Osteocyte (in vitro differentiated cells): ENCODE results near the gene AP3D1. TPM values are rescaled to one million over a fixed set of nuclear protein-coding genes. Genes with fewer than 3 reads are reported as not detected.

ENCODE experiments used
- DNase-seq: peaks from one replicate; pipeline ENCODE4 v3.0.0; 2021; ENCODE audit warnings: mixed read lengths; ENCODE audit not compliant: unreplicated experiment; ENCODE audit errors: extremely low spot score
- H3K27ac Mint-ChIP-seq: one replicate; pipeline ENCODE4 v1.8.0; 2021; ENCODE audit warnings: mild to moderate bottlenecking, mixed read lengths; ENCODE audit not compliant: unreplicated experiment
- H3K27me3 Mint-ChIP-seq: one replicate; pipeline ENCODE4 v1.8.0; 2021; ENCODE audit warnings: mixed read lengths; ENCODE audit not compliant: unreplicated experiment
- H3K36me3 Mint-ChIP-seq: one replicate; pipeline ENCODE4 v1.8.0; 2021; ENCODE audit warnings: mixed read lengths; ENCODE audit not compliant: unreplicated experiment
- H3K4me1 Mint-ChIP-seq: one replicate; pipeline ENCODE4 v1.8.0; 2021; ENCODE audit warnings: mixed read lengths; ENCODE audit not compliant: unreplicated experiment
- H3K4me3 Mint-ChIP-seq: one replicate; pipeline ENCODE4 v1.8.0; 2021; ENCODE audit warnings: mild to moderate bottlenecking, moderate library complexity, mixed read lengths; ENCODE audit not compliant: unreplicated experiment
- H3K9me3 Mint-ChIP-seq: one replicate; pipeline ENCODE4 v1.8.0; 2021; ENCODE audit warnings: mixed read lengths; ENCODE audit not compliant: unreplicated experiment
- total RNA-seq: library from RNA; stranded (reverse); gene quantifications from 2 replicates; pipeline ENCODE4 v1.2.1, GENCODE V29; 2021
- TF ChIP-seq, protein P1 (sequence below): fragments of 200-600 bp; sonication (generic); IDR thresholded peaks from 2 replicates; pipeline ENCODE4 v1.5.0; 2021; ENCODE audit warnings: antibody characterized with exemption, mild to moderate bottlenecking, moderate library complexity

The AP3D1 gene
- total RNA-seq, 1 donor from 2014 or later, result 139 TPM

- Mint-ChIP-seq H3K9me3 (no peaks in the 10 kb centered on the region), H3K27ac (no peak overlapping the region), H3K27me3 (no peaks in the 10 kb centered on the region), H3K36me3 (peaks cover 16% of the 10 kb centered on the region), H3K4me1 (peaks cover 44% of the 10 kb centered on the region), H3K4me3 (no peak overlapping the region)
- DNase-seq, result no peak
- TF ChIP-seq, protein P1, sequence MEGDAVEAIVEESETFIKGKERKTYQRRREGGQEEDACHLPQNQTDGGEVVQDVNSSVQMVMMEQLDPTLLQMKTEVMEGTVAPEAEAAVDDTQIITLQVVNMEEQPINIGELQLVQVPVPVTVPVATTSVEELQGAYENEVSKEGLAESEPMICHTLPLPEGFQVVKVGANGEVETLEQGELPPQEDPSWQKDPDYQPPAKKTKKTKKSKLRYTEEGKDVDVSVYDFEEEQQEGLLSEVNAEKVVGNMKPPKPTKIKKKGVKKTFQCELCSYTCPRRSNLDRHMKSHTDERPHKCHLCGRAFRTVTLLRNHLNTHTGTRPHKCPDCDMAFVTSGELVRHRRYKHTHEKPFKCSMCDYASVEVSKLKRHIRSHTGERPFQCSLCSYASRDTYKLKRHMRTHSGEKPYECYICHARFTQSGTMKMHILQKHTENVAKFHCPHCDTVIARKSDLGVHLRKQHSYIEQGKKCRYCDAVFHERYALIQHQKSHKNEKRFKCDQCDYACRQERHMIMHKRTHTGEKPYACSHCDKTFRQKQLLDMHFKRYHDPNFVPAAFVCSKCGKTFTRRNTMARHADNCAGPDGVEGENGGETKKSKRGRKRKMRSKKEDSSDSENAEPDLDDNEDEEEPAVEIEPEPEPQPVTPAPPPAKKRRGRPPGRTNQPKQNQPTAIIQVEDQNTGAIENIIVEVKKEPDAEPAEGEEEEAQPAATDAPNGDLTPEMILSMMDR, result no peak
Measured at GRCh38 chr19:2180881-2181632, 29.7 kb upstream of the AP3D1 start.

- no peak overlapping the region for H3K27ac Mint-ChIP-seq
- no peaks in the 10 kb centered on the region for H3K27me3 Mint-ChIP-seq
- H3K9me3 Mint-ChIP-seq, result no peaks in the 10 kb centered on the region
- TF ChIP-seq, protein P1, result no peak
- DNase-seq, result no peak
- no peak overlapping the region for H3K4me3 Mint-ChIP-seq
- H3K4me1 Mint-ChIP-seq, result peaks cover 37% of the 10 kb centered on the region
- peaks cover 16% of the 10 kb centered on the region for H3K36me3 Mint-ChIP-seq
Measured at GRCh38 chr19:2180114-2180513, 28.7 kb upstream of the AP3D1 start.

DNA sequence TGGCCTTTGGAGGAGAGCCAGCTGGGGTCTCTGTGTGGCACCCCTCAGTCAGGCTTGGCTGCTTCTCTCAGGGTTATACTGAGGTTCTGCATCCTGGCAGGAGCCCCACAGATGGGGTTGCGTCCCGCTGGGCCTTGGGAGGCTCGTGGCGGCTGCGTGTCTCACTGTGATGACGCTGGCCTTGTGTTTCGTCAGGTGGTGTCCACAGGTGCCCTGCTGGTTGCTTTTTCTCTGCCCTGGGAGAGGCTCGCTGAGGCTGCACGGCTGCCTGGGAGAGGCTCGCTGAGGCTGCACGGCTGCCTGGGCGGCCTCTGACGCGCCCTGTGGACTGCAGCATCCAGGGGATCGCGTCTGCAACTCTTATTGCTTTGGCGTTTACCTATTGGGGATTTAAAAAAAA, 27.7 kb upstream of the AP3D1 start:
- Mint-ChIP-seq H3K27me3 (no peaks in the 10 kb centered on the region), H3K36me3 (peaks cover 16% of the 10 kb centered on the region), H3K4me3 (no peak overlapping the region), H3K27ac (no peak overlapping the region), H3K9me3 (no peaks in the 10 kb centered on the region), H3K4me1 (peaks cover 29% of the 10 kb centered on the region)
- DNase-seq, result no peak
- TF ChIP-seq, protein P1, result no peak

DNA sequence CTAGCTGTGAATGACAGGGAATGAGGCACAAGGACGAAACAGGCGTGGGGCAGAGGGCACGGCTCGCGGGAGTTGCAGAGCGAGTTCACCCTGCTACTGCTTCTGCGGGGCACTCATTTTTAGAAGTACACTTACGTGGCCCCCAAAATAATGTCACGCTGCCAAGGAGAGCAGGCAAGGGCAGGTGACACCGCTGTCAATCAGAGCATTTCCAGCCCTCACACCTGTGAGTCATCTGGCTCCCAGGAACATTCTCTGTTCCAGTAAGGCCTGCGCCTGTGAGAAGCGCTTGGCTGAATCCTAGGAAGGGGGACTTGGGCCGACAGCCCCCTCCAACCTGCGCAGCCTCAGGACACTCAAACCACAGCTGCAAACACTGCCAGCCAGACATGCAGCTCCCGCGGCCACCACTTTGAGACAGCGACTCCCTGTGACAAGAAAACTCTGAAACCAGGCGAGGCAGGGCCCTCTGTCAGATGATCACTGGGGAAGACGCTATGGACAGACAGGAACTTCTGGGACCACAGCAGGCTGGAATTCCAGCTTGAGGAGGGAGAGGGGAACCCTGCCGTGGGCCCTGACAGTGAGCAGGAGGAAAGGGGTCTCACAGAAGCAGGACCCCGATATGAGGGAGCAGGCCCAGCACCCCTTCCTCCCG, 25.1 kb upstream of the AP3D1 start:
- Mint-ChIP-seq H3K36me3 (peaks cover 9% of the 10 kb centered on the region), H3K9me3 (no peaks in the 10 kb centered on the region), H3K4me1 (peaks cover 32% of the 10 kb centered on the region), H3K4me3 (no peak overlapping the region), H3K27me3 (no peaks in the 10 kb centered on the region), H3K27ac (no peak overlapping the region)
- no peak for DNase-seq
- TF ChIP-seq, protein P1, result no peak

DNA sequence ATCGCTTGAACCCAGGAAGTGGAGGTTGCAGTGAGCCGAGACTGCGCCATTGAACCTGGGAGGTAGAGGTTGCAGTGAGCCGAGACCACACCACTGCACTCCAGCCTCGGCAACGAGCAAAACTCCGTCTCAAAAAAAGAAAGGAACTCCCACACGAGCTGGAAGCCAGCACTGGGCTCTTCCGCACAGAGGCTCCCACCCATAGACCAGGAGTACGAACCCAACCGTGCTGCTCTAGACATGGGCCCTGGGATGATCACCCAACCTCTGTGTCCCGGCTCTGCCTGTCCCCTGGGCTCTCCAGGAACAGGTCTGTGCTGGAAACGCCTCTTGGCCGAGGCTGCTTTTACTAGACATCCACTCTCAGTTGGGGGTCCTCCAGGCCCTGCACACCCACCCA, 24.4 kb upstream of the AP3D1 start:
- TF ChIP-seq, protein P1, result no peak
- Mint-ChIP-seq H3K27ac (no peak overlapping the region), H3K27me3 (no peaks in the 10 kb centered on the region), H3K36me3 (peaks cover 4% of the 10 kb centered on the region), H3K4me1 (peaks cover 35% of the 10 kb centered on the region), H3K9me3 (no peaks in the 10 kb centered on the region), H3K4me3 (no peak overlapping the region)
- no peak for DNase-seq
